WERI-Rb-1 (cell line): Measurements from ENCODE around the gene GALNT12.

Experiments used
- DNase-seq: peaks from one replicate; pipeline ENCODE4 v3.0.0-alpha.2; 2020
- H3K27ac ChIP-seq: fragments of 250-450 bp; sonication (Bioruptor Pico); 2 replicates; pipeline ENCODE4 v1.5.1; 2020; ENCODE audit warnings: mild to moderate bottlenecking, moderate library complexity
- H3K27me3 ChIP-seq: fragments of 250-450 bp; sonication (Bioruptor Pico); 2 replicates; pipeline ENCODE4 v1.5.1; 2021; ENCODE audit warnings: mild to moderate bottlenecking, low read depth, moderate library complexity; ENCODE audit not compliant: insufficient read depth, severe bottlenecking
- H3K36me3 ChIP-seq: fragments of 250-450 bp; sonication (Bioruptor Pico); 2 replicates; pipeline ENCODE4 v1.5.1; 2020; ENCODE audit warnings: mild to moderate bottlenecking, moderate library complexity
- H3K4me3 ChIP-seq: 2 replicates; pipeline ENCODE4 v1.5.1; 2011; ENCODE audit warnings: low read depth, mild to moderate bottlenecking, control low read depth, low read length
- H3K9me3 ChIP-seq: fragments of 250-450 bp; sonication (Bioruptor Pico); 2 replicates; pipeline ENCODE4 v1.5.1; 2021; ENCODE audit warnings: mild to moderate bottlenecking, moderate library complexity; ENCODE audit not compliant: severe bottlenecking
- CTCF ChIP-seq: IDR thresholded peaks from 2 replicates; pipeline ENCODE4 v1.5.1; 2011; ENCODE audit warnings: low read depth, mild to moderate bottlenecking, control low read depth, inconsistent platforms, low read length

Gene GALNT12

DNA sequence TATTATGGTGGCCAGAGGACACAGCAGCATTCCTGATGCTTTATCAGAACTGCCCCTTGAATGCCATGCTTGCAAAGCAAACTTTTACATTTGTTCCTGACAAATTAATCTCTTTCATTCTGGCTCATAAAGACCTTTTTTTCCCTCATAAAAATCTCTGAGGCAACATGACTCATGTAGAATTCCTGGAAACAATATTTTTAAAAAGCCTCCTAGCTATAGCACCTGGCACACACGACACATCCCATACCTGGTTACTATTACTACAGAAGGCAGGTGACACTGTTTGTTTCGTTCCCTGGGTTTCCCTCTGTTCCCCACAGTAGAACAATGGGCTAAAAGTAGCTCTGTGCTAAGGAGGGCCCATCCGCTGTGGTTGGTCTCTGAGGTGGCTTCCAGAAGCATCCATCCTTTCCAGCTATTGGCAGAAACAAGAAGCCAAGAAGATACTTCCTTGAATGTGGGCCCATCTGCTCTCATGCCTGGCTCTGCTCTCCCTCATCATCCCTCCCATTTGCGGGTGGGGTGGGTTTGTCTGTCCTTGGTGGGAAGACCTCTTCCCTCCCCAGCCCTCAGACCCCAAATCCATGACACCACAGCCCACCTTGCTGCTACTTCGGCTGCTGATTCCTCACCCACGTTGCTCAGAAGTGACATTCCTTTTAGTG, 59.1 kb downstream of the GALNT12 start:
- no peak for TF ChIP-seq CTCF
- H3K27ac ChIP-seq, result no peak overlapping the region
- H3K4me3 ChIP-seq, result no peak overlapping the region
- H3K9me3 ChIP-seq, result peaks cover 13% of the 10 kb centered on the region
- H3K27me3 ChIP-seq, result peaks cover 4% of the 10 kb centered on the region
- no peak for DNase-seq
- H3K36me3 ChIP-seq, result no peaks in the 10 kb centered on the region

DNA sequence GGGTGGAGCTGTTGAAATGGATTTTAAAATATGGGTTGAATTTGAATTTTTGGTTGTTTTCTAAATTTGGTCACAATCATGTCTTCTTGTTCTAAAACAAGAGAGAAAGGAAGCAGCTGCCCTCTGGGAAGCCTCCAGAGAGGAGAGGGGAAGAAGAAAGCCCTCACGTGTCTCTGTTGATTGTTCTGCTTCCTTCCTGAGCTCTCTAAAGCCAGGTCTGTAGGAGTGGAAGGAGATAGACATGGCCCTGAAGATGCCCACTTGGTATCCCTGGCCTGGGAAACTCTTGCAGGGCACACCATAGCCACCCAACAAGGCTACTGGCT, 59.6 kb downstream of the GALNT12 start:
- H3K27ac ChIP-seq, result no peak overlapping the region
- TF ChIP-seq CTCF, result no peak
- H3K36me3 ChIP-seq, result no peaks in the 10 kb centered on the region
- H3K9me3 ChIP-seq, result peaks cover 13% of the 10 kb centered on the region
- H3K27me3 ChIP-seq, result peaks cover 4% of the 10 kb centered on the region
- H3K4me3 ChIP-seq, result no peak overlapping the region
- DNase-seq, result no peak

- TF ChIP-seq CTCF, result no peak
- H3K27me3 ChIP-seq, result peaks cover 4% of the 10 kb centered on the region
- no peak overlapping the region for H3K27ac ChIP-seq
- no peaks in the 10 kb centered on the region; the same call in 1 of the 2 replicates for H3K36me3 ChIP-seq
- peaks cover 13% of the 10 kb centered on the region for H3K9me3 ChIP-seq
- DNase-seq, result no peak
- no peak overlapping the region for H3K4me3 ChIP-seq
These were observed 60.1 kb downstream of the GALNT12 start for GRCh38 chr9:98867429-98868168.

GRCh38 chr9:98869078-98869745, 61.7 kb downstream of the GALNT12 start:
- Histone ChIP-seq H3K36me3 (no peaks in the 10 kb centered on the region; the same call in 1 of the 2 replicates), H3K27ac (no peak overlapping the region), H3K27me3 (peaks cover 4% of the 10 kb centered on the region), H3K9me3 (peaks cover 13% of the 10 kb centered on the region), H3K4me3 (no peak overlapping the region)
- DNase-seq, result no peak
- TF ChIP-seq CTCF, result no peak

- TF ChIP-seq CTCF, result no peak
- Histone ChIP-seq H3K4me3 (no peak overlapping the region), H3K9me3 (peaks cover 13% of the 10 kb centered on the region), H3K27me3 (peaks cover 4% of the 10 kb centered on the region), H3K27ac (no peak overlapping the region), H3K36me3 (no peaks in the 10 kb centered on the region; the same call in 1 of the 2 replicates)
- DNase-seq, result no peak
These were observed 62.4 kb downstream of the GALNT12 start for GRCh38 chr9:98869866-98870265.
